ENCODE data around the gene KISS1R. TPM values are rescaled to one million over a fixed set of nuclear protein-coding genes. Genes with fewer than 3 reads are reported as not detected.

The KISS1R gene
- total RNA-seq, 1 experiment from 2014 or later = 16.6 TPM

DNA sequence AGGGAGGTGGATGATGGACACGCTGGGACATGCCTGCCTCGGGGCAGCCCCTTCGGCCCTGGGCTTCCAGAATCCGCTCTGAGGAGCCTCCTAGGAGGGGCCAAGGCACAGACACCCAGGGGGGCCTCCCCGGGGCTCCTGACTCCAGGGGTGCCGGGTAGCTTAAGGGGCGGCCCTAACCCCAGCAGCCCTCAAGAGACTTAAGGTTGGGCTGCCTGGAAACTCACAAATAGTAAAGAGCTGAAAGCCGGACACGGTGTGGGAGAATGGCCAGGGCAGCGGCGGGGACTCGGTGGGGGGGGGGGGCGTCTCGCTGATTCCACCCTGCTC, 16.4 kb downstream of the KISS1R start:
- TF ChIP-seq, protein P1, sequence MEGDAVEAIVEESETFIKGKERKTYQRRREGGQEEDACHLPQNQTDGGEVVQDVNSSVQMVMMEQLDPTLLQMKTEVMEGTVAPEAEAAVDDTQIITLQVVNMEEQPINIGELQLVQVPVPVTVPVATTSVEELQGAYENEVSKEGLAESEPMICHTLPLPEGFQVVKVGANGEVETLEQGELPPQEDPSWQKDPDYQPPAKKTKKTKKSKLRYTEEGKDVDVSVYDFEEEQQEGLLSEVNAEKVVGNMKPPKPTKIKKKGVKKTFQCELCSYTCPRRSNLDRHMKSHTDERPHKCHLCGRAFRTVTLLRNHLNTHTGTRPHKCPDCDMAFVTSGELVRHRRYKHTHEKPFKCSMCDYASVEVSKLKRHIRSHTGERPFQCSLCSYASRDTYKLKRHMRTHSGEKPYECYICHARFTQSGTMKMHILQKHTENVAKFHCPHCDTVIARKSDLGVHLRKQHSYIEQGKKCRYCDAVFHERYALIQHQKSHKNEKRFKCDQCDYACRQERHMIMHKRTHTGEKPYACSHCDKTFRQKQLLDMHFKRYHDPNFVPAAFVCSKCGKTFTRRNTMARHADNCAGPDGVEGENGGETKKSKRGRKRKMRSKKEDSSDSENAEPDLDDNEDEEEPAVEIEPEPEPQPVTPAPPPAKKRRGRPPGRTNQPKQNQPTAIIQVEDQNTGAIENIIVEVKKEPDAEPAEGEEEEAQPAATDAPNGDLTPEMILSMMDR (IDR thresholded peaks at IDR 0.05; ENCODE audit: insufficient read depth in 1 of 2, low read depth in 1 of 2, low read length in 1 of 2, severe bottlenecking in 1 of 2, unreplicated experiment in 1 of 2) = no peak
- Mint-ChIP-seq H3K4me1 (ENCODE audit: low read depth, unreplicated experiment) (no peaks in the 10 kb centered on the region), H3K27ac (ENCODE audit: unreplicated experiment) (no peak overlapping the region), H3K27me3 (ENCODE audit: insufficient read depth, unreplicated experiment) (no peaks in the 10 kb centered on the region), H3K4me3 (ENCODE audit: unreplicated experiment) (no peak overlapping the region), H3K9me3 (ENCODE audit: unreplicated experiment) (no peaks in the 10 kb centered on the region), H3K36me3 (ENCODE audit: insufficient read depth, unreplicated experiment) (peaks cover 98% of the 10 kb centered on the region)
- H3K27me3 ChIP-seq (replicated peaks; ENCODE audit: control insufficient read depth, insufficient read depth, low read length) = no peaks in the 10 kb centered on the region
- H3K4me1 ChIP-seq = peaks cover 19% of the 10 kb centered on the region
- intact Hi-C loops (cut with micrococcal nuclease; ENCODE audit: unreplicated experiment) = no loop called here
- no peak overlapping the region for H3K4me3 ChIP-seq (ENCODE audit: low read depth, low read length)
- no peak for DNase-seq
- BruUV-seq (replicated peaks) = no TSS peak
- POLR2A ChIA-PET = no interaction called here
- no peaks in the 10 kb centered on the region for H3K9me3 ChIP-seq
- CTCF ChIA-PET = interaction anchor here (0.6 kb wide), 1 partner anchor 39 kb away, joined by 5 read pairs; no protein-coding TSS in a partner anchor
- H3K36me3 ChIP-seq (ENCODE audit: control insufficient read depth, insufficient read depth, low read length) = peaks cover 5% of the 10 kb centered on the region

GRCh38 chr19:934197-934840, 17.2 kb downstream of the KISS1R start:
- TF ChIP-seq, protein P1 (IDR thresholded peaks at IDR 0.05; ENCODE audit: insufficient read depth in 1 of 2, low read depth in 1 of 2, low read length in 1 of 2, severe bottlenecking in 1 of 2, unreplicated experiment in 1 of 2) = no peak
- BruUV-seq (replicated peaks) = no TSS peak
- peaks cover 5% of the 10 kb centered on the region for H3K36me3 ChIP-seq (ENCODE audit: control insufficient read depth, insufficient read depth, low read length)
- no peak overlapping the region for H3K27ac Mint-ChIP-seq (ENCODE audit: unreplicated experiment)
- no peaks in the 10 kb centered on the region for H3K9me3 Mint-ChIP-seq (ENCODE audit: unreplicated experiment)
- intact Hi-C loops (cut with micrococcal nuclease; ENCODE audit: unreplicated experiment) = no loop called here
- no peaks in the 10 kb centered on the region for H3K9me3 ChIP-seq
- CTCF ChIA-PET = no interaction called here
- DNase-seq = no peak
- H3K4me1 ChIP-seq = peaks cover 14% of the 10 kb centered on the region
- no peaks in the 10 kb centered on the region for H3K27me3 ChIP-seq (replicated peaks; ENCODE audit: control insufficient read depth, insufficient read depth, low read length)
- POLR2A ChIA-PET = no interaction called here
- peaks cover 96% of the 10 kb centered on the region for H3K36me3 Mint-ChIP-seq (ENCODE audit: insufficient read depth, unreplicated experiment)
- no peak overlapping the region for H3K4me3 ChIP-seq (ENCODE audit: low read depth, low read length)
- no peak overlapping the region for H3K4me3 Mint-ChIP-seq (ENCODE audit: unreplicated experiment)
- no peaks in the 10 kb centered on the region for H3K4me1 Mint-ChIP-seq (ENCODE audit: low read depth, unreplicated experiment)
- H3K27me3 Mint-ChIP-seq (ENCODE audit: insufficient read depth, unreplicated experiment) = no peaks in the 10 kb centered on the region

DNA sequence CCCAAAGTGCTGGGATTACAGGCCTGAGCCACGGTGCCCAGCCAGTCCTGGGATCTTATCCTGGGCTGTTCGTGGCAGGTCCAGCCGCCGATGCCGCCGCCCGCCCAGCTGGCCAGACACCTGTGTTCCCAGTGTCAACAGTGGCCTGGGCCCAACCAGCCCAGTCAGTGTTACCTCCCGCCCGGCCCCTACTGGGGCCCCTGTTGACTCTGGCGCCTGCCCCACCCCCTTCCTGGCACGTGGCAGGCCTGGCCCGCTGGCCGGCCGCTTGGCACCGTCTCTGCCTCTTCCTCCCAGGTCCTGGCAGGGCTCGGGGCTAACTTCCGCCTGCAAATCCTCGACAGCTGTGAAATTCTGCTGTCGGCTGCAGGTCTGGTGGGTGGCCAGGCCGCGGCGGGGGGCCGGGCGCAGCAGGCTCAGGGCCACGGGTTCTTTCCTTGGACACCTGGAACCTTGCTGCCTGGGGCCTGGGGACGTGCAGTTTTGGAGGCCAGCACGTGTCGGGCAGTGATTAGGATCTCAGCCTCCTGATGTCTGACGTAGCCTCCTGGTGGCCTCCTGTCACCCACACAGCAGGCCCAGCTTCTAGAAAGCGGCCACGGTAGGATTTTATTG, 17.8 kb downstream of the KISS1R start:
- no TSS peak for BruUV-seq (replicated peaks)
- Histone ChIP-seq H3K36me3 (ENCODE audit: control insufficient read depth, insufficient read depth, low read length) (peaks cover 5% of the 10 kb centered on the region), H3K4me3 (ENCODE audit: low read depth, low read length) (no peak overlapping the region), H3K9me3 (no peaks in the 10 kb centered on the region), H3K27me3 (replicated peaks; ENCODE audit: control insufficient read depth, insufficient read depth, low read length) (no peaks in the 10 kb centered on the region), H3K4me1 (peaks cover 14% of the 10 kb centered on the region)
- H3K9me3 Mint-ChIP-seq (ENCODE audit: unreplicated experiment) = no peaks in the 10 kb centered on the region
- H3K27me3 Mint-ChIP-seq (ENCODE audit: insufficient read depth, unreplicated experiment) = no peaks in the 10 kb centered on the region
- H3K27ac Mint-ChIP-seq (ENCODE audit: unreplicated experiment) = no peak overlapping the region
- intact Hi-C loops (cut with micrococcal nuclease; ENCODE audit: unreplicated experiment) = no loop called here
- no peak overlapping the region for H3K4me3 Mint-ChIP-seq (ENCODE audit: unreplicated experiment)
- DNase-seq = no peak
- POLR2A ChIA-PET = no interaction called here
- CTCF ChIA-PET = no interaction called here
- no peaks in the 10 kb centered on the region for H3K4me1 Mint-ChIP-seq (ENCODE audit: low read depth, unreplicated experiment)
- TF ChIP-seq, protein P1 (IDR thresholded peaks at IDR 0.05; ENCODE audit: insufficient read depth in 1 of 2, low read depth in 1 of 2, low read length in 1 of 2, severe bottlenecking in 1 of 2, unreplicated experiment in 1 of 2) = no peak
- peaks cover 97% of the 10 kb centered on the region for H3K36me3 Mint-ChIP-seq (ENCODE audit: insufficient read depth, unreplicated experiment)
